GM18526 (cell line): ENCODE data around the gene VSIR.

ENCODE experiments used
- POLR2A ChIP-seq: IDR thresholded peaks from 3 replicates; pipeline ENCODE4 v1.6.1; 2011; ENCODE audit not compliant: insufficient read length; ENCODE audit errors: extremely low read depth

Gene VSIR

GRCh38 chr10:71778071-71778825, 4.9 kb upstream of the VSIR start:
- no peak for TF ChIP-seq POLR2A

DNA sequence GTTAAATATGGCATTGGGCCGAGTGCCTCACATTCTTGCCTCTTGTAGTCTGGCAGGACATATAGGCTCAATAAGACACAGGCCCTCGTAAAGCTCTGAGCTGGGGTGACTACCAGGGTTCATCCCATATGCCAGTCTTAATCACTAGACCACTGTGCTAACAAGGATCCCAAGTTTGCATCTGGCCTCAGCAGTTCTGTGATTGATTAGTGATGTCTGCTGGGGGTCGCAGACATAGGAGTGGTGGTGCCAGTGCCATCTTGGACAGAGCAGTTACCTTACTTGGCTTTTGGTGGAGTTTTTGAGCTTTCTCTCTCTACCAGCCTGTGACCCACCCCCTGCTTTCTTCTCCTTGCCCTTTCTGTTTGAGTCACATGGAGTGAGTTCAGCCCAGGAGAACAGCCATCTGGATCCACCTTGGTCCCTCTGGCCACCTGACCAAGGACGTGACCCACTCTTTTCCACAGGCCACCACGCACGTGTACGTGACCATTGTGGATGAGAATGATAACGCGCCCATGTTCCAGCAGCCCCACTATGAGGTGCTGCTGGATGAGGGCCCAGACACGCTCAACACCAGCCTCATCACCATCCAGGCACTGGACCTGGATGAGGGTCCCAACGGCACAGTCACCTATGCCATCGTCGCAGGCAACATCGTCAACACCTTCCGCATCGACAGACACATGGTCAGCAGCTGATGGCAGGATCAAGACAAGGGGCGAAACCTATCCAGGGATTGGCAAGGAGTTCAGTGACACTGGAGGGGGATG, 4.1 kb upstream of the VSIR start:
- no peak for TF ChIP-seq POLR2A

DNA sequence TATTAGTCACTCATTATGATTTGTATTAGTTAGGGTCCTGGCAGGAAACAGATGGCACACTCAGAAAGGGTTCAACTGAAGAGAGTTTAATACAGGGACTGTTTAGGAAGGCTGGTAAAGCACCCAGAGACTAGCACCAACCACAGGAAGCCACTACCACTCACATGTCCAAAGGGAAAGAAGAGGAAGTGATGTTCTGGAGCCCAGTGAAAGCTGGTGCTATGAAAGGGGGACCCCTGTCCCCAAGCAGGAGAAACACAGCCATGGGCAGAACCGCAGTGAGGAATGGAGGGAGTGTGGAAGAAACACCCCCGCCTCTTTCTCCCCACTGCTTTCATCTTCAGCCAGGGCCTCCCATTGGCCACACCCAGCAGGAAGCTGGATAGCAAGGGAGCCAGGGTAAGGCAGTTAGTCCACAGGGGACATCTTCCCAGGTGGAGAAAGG, 3.2 kb upstream of the VSIR start:
- TF ChIP-seq POLR2A = no peak

DNA sequence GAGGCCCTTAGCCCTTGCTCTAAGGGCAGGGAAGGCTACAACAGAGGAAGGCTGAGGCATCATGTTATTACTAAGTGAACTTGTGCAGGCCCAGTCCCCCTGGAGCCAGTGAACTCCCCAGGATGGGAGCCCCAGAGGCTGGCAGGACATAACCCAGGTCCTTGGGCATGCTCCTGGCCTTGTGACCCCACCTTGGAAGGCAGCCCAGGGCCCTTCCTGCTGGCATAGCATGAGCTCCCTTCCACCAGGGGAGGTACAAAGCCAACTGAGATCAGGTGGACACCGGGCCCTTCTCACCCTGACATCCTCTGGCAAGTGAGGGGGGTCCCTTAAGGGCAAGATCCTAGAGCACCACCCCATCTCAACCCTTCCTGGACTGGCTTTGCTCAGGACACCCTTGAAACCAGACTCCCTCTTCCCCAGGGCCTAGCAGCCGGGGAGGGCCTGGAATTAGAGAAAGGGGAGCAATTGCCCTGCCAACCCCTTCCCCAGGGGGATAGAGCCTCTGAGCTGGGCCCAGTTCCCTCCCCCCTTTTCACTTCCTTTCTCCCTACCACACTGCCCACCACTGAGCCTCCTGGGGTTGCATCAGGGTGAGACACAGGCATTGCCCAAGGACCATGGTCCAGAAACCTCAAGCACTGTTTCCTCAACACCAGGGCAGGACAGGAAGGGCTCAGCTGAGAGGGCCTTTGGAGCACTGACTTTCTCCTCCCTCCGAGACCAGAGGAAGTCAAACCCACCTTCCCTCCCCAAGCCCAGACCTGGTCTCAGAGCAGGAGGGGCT, 1.8 kb upstream of the VSIR start:
- no peak for TF ChIP-seq POLR2A

GRCh38 chr10:71772832-71773220, 494 bp downstream of the VSIR start:
- no peak for TF ChIP-seq POLR2A

- TF ChIP-seq POLR2A = no peak
These were observed 1.3 kb downstream of the VSIR start for GRCh38 chr10:71771821-71772617.

DNA sequence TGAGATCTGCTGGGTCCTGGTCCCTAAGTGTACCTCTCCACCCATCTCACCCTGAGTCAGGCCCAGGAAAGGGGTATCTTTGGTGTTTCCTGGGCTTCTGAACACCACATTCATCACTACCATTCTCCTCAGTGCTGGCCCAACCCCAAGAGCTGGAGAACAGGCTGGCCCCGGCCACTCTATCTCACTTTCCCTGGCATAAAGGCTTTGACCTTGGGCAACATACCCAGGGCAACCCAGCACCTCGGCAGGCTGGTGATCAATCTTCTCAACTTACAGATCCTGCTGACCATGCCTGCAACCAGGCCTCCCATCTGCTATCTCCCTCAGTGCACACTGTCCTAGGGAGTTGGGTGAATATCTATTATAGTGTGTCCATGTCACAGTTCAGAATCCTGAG, 2.1 kb downstream of the VSIR start:
- no peak for TF ChIP-seq POLR2A

GRCh38 chr10:71770789-71771188, 2.5 kb downstream of the VSIR start:
- TF ChIP-seq POLR2A = no peak

DNA sequence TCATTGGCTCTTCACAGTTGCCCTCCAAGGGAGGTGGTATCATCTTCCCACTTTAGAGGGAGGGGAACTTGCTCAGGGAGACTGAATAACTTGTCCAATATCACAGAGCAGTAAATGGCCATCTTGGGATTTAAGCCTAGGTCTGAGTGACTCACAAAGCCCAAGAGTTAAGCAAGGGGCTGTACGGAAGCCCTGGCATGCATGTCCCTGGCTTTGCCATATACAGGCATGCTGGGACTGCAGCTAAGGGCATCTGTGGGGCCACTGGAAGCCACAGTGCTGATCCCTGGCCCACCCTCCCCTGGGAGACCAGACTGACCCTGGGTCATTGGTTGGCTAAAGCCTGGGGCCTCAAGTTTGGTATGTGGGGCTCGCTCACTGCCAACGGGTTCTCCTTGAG, 3.1 kb downstream of the VSIR start:
- no peak for TF ChIP-seq POLR2A

GRCh38 chr10:71769279-71769823, 4.0 kb downstream of the VSIR start:
- no peak for TF ChIP-seq POLR2A

GRCh38 chr10:71767420-71768035, 5.8 kb downstream of the VSIR start:
- TF ChIP-seq POLR2A = no peak

DNA sequence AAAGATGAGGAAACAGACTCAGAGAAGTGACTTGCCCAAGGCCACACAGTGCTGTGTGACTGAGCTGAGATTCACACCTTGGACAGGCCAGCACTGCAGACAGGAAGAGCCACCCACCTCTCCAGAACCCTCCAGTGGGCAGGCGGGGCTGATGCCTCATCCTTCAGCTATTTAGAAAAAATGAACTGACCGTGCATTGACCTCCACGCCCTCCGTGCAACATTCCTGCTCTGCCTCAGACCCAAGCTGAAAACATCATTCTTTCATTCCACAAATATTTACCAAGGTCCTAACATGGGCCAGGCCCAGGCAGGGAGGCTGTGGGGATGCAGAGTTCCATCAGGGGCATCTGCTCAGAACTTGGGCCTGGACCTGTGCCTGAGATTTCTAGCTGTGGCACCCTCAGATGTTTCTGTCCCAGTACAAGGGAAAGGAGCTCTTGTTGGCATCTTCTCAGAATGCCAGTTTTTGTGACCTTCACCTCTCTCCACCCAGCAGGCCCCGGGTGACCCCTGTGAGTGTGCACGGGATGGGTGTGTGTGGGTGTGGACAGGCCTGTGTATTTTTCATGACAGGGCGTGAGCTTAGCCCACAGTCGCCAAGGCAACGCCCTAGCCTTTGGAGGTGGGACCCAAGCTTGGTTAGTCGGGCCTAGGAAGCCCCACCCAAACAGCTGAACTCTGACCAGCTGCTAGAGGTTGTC, 6.5 kb downstream of the VSIR start:
- TF ChIP-seq POLR2A = no peak

GRCh38 chr10:71765906-71766716, 7.2 kb downstream of the VSIR start:
- TF ChIP-seq POLR2A = no peak
